Colon (tissue), 2 donors: ENCODE data around the gene SMG6.

Experiments used
- FAIRE-seq: peaks from 2 replicates; lab custom pipeline; 2012; peaks lifted over from hg19 to GRCh38; lab: Jason Lieb, UNC
- donor health status: control.
- donor health status: control.

The SMG6 gene

GRCh38 chr17:2060385-2060658, 243.3 kb downstream of the SMG6 start:
- FAIRE-seq, result no peak

- FAIRE-seq, result no peak
Observed at GRCh38 chr17:2059547-2060384, 243.8 kb downstream of the SMG6 start.

- FAIRE-seq, result no peak
Observed at GRCh38 chr17:2058586-2059546, 244.7 kb downstream of the SMG6 start.

GRCh38 chr17:2057760-2058585, 245.6 kb downstream of the SMG6 start:
- FAIRE-seq, result no peak

GRCh38 chr17:2057175-2057759, 246.3 kb downstream of the SMG6 start:
- no peak for FAIRE-seq

- no peak for FAIRE-seq
Observed at GRCh38 chr17:2056206-2057174, 247.1 kb downstream of the SMG6 start.

GRCh38 chr17:2055292-2056205, 248.0 kb downstream of the SMG6 start:
- FAIRE-seq, result no peak

- no peak for FAIRE-seq
Observed at GRCh38 chr17:2054512-2055291, 248.9 kb downstream of the SMG6 start, which contains the start of gene HIC1. Gene HIC1 (plus strand): TSS chr17:2055103. CDS start chr17:2056691, 1,588 bp downstream.

- FAIRE-seq, result no peak
Observed at GRCh38 chr17:2054262-2054511, 249.4 kb downstream of the SMG6 start.

GRCh38 chr17:2053380-2054261, 250.0 kb downstream of the SMG6 start:
- no peak for FAIRE-seq

- no peak for FAIRE-seq
Observed at GRCh38 chr17:2051933-2052559, 251.5 kb downstream of the SMG6 start.

GRCh38 chr17:2051061-2051932, 252.3 kb downstream of the SMG6 start:
- FAIRE-seq, result no peak

GRCh38 chr17:2050300-2051060, 253.1 kb downstream of the SMG6 start:
- no peak for FAIRE-seq

- FAIRE-seq, result no peak
Observed at GRCh38 chr17:2049333-2050299, 254.0 kb downstream of the SMG6 start.

- no peak for FAIRE-seq
Observed at GRCh38 chr17:2048805-2049204, 254.8 kb downstream of the SMG6 start.
